Nucleus accumbens (tissue), 56 donors: ENCODE measurements around the gene RASSF3.
A peak's percentile ranks its signal among the peaks of the same experiment; 100 is the strongest.

ENCODE experiments used
- DNase-seq, 56 donors: peaks; one replicate each; lab custom pipeline; 2025; lab: John Stamatoyannopoulos, UW

RASSF3 gene

DNA sequence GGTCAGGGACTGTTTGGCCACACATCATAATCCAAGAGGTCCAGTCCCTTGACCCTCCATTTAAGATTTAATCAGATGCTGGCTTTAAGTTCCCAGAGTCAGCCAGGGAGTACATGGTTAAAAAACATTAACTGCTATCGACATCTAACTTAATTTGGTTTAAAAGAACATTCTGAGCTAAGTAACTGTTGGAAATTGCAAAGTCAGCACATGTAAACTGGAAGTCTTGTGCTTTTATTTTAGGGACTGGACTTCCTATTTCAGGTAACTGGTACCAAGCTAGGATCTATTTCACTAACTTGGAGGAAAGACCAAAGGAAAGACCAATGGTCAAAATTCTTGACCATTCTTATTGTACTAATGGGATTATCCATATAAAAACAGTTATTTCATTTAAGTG is 108.4 kb downstream of the RASSF3 start:
- no peak for DNase-seq

DNA sequence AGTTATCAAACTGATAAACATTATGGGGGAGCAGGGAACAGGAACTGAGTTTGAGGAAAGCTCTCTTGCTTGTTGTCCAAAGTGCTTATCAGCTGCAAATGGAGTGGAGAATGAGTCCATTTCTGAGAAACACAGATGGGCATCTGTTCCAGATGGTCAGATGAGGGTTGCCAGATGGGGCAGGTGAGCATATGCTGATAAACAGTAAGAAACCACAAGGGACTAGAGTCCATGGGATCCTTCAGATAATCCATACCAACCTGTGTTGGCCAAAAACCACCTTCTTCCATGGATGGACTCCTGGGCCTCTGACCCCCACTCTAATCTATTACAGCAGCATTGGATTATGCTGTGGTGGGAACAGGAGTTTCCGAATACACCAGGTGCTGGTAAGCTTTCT is 110.6 kb downstream of the RASSF3 start:
- DNase-seq = no peak

DNA sequence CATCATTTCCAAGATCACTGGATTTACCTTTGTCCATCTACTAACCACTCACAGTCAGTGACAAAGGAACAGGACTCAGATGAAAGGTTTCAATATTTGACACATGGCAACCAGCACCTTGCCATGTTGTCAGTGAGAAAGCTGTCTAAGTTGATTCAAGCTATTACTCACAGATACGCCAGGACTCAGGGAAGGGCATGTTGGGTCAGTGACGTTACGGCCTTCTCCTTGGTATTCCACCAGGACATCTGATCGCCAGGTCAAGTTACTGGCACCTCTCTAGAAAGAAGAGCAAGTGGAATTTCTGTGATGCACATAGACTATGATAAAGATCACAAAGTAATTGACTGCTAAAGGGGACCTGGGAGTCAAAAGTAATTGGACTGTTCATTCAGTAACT is 112.5 kb downstream of the RASSF3 start:
- DNase-seq = no peak

DNA sequence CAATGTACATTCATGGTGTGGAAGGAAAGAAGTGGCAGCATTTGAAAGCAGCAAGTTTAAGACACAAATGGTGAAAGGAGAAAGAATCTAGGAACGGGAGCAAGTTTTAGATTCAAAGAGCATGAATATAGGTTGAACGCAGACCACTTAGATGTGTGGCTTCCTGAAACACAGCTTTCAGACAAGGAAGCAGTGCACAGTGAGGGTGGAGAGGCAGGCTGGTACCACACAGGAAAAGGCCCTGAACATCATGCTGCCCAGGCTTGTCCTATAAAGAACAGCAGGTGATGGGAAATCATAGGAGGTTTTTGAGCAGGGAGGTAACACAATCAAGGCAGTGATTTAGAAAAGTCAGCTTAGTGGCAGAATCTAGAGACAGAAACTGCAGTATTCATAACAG is 113.3 kb downstream of the RASSF3 start:
- DNase-seq = no peak

DNA sequence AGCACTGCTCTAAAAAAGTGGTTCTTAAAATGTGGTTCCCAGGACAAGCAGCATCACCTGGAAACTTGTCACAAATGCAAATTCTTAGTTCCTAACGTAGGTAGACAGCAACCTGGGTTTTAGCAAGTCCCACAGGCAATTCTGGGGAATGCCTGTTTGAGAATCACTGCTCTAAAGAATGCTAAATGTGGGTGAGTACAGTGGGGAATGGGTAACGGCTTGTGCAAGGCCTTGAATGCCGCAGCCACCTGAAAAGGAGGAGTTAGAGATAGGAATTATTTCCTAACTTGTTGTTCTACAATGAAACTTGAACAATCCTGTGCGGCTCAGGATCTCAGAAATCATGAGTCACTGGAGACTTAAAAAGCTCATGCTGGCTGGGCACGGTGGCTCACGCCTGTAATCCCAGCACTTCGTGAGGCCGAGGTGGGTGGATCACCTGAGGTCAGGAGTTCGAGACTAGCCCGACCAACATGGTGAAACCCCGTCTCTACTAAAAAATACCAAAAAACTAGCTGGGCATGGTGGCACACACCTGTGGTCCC is 114.0 kb downstream of the RASSF3 start:
- DNase-seq = no peak

DNA sequence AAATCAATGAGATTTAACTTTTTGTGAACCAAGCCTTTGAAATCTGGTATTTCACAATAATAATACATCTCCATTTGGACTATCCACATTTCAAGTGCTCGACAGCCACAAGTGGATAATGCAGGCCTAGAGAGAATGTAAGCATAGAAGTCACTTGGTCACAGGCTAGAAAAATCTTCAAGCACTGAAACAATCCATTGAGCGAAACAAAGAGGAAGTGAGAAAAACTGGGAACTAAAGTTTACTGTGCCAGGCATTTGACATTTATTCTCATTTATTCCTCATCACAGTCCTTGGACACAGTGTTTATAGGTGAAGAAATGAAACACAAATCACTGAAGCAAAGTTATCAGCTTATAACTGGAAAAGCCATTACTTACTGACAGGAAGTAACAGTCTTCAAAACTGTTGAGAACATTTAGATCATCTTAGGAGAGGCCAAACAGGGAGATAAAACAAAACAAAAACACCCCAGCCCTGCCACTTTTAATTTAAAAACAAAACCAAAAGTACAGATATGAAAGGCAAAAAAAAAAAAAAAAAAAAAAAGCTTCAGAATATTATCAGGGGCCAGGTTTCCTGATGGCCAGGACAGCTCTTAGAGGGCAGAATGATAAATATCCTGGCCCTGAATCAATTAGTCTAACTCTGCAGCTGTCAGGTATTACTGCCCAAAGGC is 119.8 kb downstream of the RASSF3 start:
- DNase-seq = no peak

DNA sequence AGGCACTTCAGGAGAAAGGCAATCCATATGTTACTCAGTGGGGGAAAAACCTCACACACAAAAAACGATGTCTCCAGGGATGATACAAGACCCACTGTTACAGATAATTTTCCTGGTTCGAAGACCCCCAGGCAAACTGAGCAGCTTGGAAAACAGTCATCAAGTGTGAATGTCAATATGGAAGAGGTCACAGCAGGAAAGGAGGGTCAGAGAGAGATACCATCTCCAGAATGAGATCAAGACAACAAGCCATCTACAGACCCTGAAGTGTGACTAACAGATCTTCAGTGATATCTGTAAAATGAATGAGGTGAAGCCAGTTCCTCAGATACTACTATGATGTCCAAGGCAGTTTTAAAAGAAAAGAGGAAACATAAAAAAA is 120.3 kb downstream of the RASSF3 start:
- no peak for DNase-seq

DNA sequence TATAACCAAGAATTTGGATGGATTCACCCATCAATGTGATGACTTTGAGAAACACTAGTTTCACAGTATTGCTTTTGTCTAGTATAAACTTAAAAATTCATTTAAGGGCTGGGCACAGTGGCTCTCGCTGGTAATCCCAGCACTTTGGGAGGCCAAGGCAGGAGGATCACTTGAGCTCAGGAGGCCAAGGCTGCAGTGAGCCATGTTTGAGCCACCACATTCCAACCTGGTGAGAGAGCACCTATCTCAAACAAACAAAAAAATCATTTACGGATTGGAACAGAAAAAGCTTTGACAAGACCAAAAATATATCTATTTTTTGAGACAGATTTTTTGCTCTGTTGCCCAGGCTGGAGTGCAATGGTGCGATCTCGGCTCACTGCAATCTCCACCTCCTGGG is 121.4 kb downstream of the RASSF3 start:
- DNase-seq = no peak

DNA sequence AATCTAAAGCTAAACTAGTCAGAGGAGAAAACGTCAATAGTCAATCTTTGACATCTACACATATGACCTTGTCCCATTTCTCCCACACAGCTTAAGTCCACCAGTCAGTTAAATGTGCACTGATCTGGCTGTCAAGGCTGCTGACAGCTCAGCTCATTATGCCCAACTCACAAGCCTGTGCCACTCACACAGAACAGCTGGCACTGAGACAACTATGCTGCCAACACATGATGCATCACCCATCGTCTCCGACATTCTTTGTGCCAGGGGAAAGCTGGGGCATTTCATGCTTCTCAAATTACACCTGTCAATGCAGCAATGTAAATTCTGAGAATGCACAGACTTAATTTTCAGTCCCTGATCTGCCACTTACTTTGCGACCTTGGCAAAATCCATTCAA is 123.6 kb downstream of the RASSF3 start:
- DNase-seq = peak in 45 of 56 donors; percentile 0 to 82 (median 24)

DNA sequence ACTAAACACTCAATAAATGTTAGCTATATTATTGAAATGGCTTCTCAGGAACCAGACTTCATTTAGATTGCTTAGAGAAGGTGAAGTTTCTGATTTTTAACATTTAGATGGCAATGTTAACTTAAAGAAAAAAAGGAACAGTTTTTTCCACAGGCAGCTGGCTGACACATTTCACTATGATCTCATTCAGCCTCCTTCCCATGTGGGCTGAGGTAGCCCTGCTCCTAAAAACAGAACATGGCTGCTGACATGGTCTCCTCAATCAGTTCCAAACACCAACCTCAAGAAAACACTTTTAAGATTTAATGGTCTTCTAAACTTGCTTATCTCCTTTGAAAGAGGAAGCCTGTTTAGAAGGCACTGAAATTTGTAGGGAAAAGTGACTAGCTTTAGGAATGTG is 125.1 kb downstream of the RASSF3 start:
- no peak for DNase-seq

DNA sequence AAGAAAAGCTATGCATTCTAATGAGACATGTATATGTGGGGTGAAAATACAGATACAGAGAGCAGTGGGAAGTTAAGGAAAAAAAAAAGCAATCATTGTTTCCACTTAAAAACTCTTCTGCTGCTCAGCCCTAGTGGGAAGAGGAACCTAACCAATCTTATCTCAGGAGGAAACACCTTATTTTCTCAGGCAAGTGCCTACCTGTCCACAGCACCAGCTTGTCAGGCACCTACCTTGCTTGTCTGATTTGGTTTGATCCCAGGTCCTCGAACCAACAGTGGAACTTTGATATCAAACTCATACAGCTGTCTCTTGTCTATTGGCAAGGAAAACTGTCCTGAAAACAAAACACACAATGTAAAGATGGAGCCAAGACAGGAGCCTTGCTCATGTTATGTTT is 126.5 kb downstream of the RASSF3 start:
- no peak for DNase-seq

DNA sequence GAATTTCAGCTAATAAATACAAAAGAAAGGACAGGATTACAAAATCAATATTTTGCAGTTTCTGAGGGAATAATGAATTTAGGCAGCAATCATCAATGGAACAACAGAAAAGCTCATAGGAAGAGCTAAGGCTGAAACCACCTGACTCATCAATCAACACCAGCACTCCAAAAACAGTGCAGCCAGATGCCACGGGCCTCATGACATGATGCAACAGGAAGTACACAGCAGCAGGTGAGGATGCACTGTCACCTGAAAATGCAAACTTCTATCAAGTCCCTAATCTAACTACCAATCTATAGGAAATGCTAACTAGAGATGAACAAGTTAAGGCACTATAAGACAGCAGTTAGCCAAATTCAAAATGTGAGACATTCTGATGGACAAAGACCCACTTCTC is 127.2 kb downstream of the RASSF3 start:
- DNase-seq = no peak

DNA sequence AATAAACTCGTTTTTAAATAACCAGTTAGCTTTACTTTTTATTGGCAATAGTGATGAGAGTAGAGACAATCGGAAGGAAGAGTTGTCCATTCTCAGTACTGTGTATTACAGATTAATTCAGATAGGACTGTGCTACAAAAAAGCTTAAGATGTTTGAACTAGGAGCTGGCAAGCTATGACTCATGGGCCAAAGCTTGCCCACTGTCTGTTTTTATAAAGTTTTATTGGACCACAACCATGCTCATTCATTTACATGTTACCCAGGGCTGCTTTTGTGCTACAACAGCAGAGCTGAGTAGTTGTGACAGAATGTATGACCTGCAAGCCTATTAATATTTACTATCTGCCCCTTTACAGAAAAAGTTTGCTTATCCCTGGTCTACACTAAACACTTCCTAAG is 129.5 kb downstream of the RASSF3 start:
- no peak for DNase-seq

DNA sequence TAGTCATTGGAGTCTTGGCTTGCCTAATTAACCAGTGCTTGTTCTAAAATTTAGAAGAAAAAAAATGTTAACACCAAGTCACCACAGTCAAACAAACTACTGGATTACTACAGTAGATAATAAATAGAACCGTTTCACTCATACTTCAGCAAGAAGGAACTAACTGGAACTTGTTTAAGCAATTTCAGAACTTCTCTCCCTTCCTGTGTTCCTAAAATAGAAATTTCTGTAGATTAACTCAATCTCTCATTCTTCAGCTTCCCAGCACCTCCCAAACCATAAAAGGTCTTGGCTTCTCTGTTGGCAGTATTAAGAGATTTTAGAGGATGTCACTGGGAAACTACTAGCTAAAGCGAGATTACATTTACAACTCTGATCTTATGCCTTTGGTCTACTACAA is 130.4 kb downstream of the RASSF3 start:
- DNase-seq = no peak

DNA sequence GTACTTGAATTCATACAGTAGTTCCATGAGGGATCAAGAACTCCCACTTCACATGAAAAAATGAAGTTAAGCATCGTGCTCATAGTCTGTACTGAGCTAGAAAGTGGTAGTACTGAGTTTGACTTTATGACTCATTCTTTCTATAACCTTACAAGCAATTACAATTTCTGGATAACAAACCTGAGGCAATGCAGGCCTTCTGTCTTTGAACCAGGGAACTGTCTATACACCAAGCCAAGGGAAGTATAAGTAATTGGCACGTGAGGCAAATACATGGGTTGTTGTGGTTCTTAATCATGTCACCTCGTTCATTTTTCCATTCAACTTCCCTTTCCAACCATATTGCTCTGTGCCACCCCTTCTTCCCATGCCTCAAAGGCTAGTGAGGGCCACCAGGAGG is 132.1 kb downstream of the RASSF3 start:
- DNase-seq = no peak

DNA sequence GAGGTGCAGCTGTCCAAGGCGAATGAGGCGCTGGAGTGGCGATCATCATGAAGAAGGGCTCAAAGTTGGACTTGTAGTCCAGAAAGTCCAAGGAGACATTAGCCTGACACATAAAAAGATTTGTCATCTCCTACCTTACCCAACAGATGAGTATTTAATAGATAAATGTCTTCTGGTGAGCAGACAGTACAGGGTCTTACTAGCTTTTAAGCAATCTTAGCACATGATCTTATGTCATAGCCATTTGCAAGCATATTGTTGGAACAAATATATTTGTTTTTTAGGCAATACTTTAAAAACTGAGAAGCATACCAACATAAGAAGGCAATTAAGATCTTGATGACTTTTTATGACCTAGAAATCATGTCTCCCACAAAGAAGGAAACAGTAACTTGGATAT is 132.9 kb downstream of the RASSF3 start:
- DNase-seq = no peak

DNA sequence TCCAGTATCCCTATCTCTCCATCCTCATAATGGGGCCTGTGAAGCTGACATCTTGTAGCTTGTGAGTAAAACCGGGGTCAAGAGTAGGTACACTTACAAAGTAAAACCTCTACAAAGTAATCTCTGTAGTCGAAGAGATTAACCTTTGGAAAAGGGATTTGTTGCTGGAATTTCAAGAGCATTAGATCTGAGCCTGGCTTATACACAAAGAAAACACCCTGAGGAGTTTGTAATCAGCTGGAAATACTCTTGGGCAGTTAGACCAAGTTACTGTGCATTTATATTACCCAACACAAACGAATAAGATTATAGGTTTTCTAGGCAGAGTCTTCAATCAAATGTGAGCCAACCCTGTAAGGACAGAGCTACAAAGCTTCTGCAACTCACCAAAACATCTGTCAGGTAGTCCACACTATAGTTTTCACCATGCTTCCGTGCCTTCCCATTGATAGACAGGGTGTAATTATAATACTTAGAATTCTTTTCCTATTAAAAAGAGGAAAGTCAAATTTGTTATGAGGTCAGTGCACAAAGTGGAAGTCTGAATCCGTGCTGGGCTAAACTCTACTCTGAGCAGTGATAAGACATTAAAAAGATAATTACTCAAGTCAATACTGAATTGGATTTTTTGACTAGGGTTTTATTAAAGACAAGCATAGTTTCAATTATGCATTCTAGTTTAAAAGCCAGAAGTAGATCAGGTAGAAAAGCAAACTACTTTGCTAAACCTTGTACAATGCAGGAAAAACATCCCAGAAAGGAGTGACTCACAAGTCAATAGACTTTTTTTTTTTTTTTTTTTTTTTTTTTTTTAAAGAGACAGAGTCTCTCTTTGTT is 134.3 kb downstream of the RASSF3 start:
- DNase-seq = no peak

DNA sequence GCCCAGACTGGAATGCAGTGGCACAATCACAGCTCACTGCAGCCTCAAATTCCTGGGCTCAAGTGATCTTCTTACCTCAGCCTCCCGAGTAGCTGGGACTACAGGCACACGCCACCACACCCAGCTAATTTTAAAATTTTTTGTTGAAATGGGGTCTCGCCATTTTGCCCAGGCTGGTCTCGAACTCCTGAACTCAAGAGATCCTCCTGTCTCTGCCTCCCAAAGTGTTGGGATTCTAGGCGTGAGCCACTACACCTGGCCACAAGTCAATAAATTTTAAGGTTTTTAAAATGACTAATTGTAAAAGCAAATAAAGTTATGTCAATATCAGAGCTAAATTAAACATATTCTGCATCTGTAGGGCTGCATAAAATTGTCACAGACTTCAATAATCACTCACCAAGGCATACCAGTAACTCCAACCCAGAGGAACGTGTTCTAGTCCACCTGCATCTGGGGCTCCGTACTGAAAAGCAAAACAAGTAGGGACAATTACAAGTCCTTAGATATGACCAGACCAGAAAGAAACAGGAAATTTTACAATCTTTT is 135.0 kb downstream of the RASSF3 start:
- DNase-seq = no peak

DNA sequence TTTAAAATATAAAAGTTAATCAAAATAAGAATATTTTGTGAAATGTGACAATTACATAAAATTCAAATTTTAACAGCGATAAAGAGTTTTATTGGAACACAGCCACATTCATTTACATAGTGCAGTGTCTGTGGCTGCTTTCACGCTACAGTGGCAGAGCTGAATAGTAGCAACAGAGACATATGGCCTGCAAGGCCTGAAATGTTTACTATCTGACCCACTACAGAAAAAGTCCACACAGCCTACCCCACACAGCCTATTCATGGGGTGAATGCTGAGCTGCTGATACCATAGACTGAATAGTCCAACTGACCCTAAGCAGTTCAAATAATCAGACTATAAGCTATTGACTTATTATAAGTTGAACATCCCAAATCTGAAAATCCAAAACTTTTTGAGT is 135.7 kb downstream of the RASSF3 start:
- no peak for DNase-seq

DNA sequence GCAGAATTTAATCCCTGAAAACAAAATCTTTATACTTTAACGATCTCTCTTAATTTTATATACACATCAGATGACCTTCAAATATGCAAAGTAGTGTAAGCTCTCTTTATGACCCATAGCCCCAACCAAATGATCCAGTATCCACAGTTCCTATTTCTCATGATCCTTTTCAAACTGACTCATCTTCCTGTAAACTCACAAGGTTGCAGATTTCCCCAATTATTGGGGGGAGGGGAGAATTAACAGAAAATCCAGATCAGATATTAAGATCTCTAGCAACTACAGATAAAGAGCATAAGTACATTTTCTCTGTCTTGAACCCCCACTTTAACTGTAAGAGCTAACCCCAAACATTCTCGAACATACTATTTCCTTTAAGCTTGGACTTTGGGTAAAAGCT is 136.4 kb downstream of the RASSF3 start:
- DNase-seq = no peak
